Measurements from ENCODE around the gene TCEANC2. TPM values are rescaled to one million over a fixed set of nuclear protein-coding genes. Genes with fewer than 3 reads are reported as not detected.

The TCEANC2 gene
- total RNA-seq, 4 donors from 2014 or later = 1.4 to 7.1 (median 5.7) TPM

DNA sequence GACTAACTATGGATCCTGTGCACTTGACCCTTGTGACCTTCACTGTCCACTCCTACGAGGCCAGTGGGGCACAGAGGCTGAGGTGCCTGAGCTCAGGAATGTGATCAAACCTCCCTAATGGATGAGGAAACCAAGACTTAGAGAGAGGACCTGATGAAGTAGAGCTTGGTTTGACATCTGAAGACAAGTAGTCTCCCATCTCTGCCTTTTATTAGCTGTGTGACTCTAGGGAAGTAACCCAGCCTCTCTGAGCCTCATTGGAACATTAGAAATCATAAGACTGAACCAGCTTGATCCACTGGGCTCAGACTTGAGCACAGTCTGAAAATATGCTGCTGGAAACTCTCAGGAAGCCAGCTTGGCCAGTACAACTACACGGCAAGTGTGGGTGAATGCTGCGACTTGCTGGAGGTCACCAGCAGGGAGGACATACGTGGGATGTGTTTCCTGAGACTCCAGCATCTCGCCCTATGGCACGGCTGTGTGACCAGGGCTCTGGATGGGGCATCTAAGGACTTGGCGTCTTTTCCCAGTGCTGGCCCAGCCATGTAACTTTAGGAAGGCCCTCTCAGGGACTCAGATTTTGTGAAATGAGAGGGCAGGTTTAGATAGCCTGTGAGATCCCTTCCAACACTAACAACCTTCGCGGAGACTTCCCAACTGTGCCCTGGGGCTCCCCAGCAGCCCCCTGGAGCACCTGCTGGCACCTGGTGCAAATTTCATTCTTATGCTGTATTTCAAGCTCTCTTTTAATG lies 88.9 kb downstream of the TCEANC2 start:
- TF ChIP-seq EP300 (IDR thresholded peaks at IDR 0.05; ENCODE audit: low read depth) (no peak), POLR2A (IDR thresholded peaks at IDR 0.05) (no peak), CTCF (IDR thresholded peaks at IDR 0.05) (no peak), POLR2AphosphoS5 (IDR thresholded peaks at IDR 0.05) (no peak)
- no peak overlapping the region for H3K4me3 ChIP-seq
- in situ Hi-C loops (cut with MboI; ENCODE audit: low pct_ligation_motif_present in 1 of 4, low pct_unique_long_range_greater_than_20kb in 1 of 4, low sequenced_read_pairs in 3 of 4) (no loop called here), intact Hi-C loops (cut with DNase I; ENCODE audit: low total_unique reads) (no loop called here)
- no peaks in the 10 kb centered on the region for H3K36me3 ChIP-seq
- H3K4me1 ChIP-seq = no peaks in the 10 kb centered on the region
- H3K27me3 ChIP-seq = no peaks in the 10 kb centered on the region
- H3K27ac ChIP-seq = no peak overlapping the region
- no peaks in the 10 kb centered on the region for H3K9me3 ChIP-seq
- DNase-seq = no peak
- 64% methylated on average over 7 of the region's 9 CpGs; no CpG with 5 or more reads in 1 of the 2 donors for WGBS, 2 donors (ENCODE audit: low coverage in 1 of 2)

GRCh38 chr1:54144366-54144765 lies 91.0 kb downstream of the TCEANC2 start:
- Histone ChIP-seq H3K36me3 (no peaks in the 10 kb centered on the region), H3K4me3 (no peak overlapping the region), H3K9me3 (no peaks in the 10 kb centered on the region), H3K27ac (no peak overlapping the region), H3K27me3 (no peaks in the 10 kb centered on the region), H3K4me1 (no peaks in the 10 kb centered on the region)
- no peak for DNase-seq
- no peak for TF ChIP-seq POLR2AphosphoS5 (IDR thresholded peaks at IDR 0.05)
- no peak for TF ChIP-seq POLR2A (IDR thresholded peaks at IDR 0.05)
- TF ChIP-seq CTCF (IDR thresholded peaks at IDR 0.05) = no peak
- TF ChIP-seq EP300 (IDR thresholded peaks at IDR 0.05; ENCODE audit: low read depth) = no peak
- 93% methylated on average over 11 of the region's 11 CpGs; no CpG with 5 or more reads in 1 of the 2 donors for WGBS, 2 donors (ENCODE audit: low coverage in 1 of 2)
- intact Hi-C loops (cut with DNase I; ENCODE audit: low total_unique reads) = no loop called here
- in situ Hi-C loops (cut with MboI; ENCODE audit: low pct_ligation_motif_present in 1 of 4, low pct_unique_long_range_greater_than_20kb in 1 of 4, low sequenced_read_pairs in 3 of 4) = no loop called here

DNA sequence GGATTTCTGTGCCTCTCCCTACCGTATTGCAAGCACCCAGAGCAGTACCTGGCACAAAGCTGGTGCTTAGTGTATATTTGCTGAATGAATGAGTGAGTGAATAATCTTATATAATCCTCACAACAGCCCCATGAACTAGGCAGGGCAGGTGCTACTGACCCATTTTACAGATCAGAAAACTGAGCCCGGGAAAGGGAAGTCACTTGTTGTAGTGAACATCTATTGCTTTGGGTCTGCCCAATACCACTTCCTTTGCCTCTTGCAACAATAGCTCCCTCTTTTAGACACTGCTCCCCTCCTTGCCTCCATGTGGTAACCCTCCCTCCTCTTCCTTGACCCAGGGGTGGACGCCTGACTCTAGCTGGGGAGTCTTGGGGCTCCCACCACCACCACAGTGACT lies 96.3 kb downstream of the TCEANC2 start:
- Histone ChIP-seq H3K27ac (no peak overlapping the region), H3K27me3 (no peaks in the 10 kb centered on the region), H3K9me3 (no peaks in the 10 kb centered on the region), H3K36me3 (no peaks in the 10 kb centered on the region), H3K4me1 (peaks cover 0 to 8% (median 3%) of the 10 kb centered on the region in 4 donors), H3K4me3 (no peak overlapping the region)
- TF ChIP-seq POLR2A (IDR thresholded peaks at IDR 0.05) (no peak), POLR2AphosphoS5 (IDR thresholded peaks at IDR 0.05) (no peak), EP300 (IDR thresholded peaks at IDR 0.05; ENCODE audit: low read depth) (no peak), CTCF (IDR thresholded peaks at IDR 0.05) (no peak)
- DNase-seq = no peak
- intact Hi-C loops (cut with DNase I; ENCODE audit: low total_unique reads) = no loop called here
- WGBS, 2 donors (ENCODE audit: low coverage in 1 of 2) = 76 to 87% methylated on average over 3 of the region's 3 CpGs
- in situ Hi-C loops (cut with MboI; ENCODE audit: low pct_ligation_motif_present in 1 of 4, low pct_unique_long_range_greater_than_20kb in 1 of 4, low sequenced_read_pairs in 3 of 4) = no loop called here

DNA sequence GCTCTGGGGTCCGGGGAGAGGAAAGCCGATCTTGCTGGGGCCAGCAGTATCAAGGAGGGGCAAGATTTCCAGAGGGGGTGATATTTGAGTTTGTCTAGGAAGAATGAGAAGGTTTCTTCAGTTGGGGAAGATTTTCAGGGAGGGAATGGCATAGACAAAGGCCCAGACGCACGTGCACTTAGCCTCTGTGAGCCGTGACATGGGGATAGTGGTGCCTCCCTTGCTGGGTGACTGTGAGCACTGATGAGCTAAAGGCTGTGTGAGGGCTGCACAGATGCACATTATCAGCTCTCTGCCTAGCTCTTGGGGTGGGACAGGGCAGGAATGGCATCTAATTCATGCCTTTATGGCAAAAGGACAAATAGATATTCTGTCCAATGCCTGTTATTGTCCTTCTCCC lies 97.6 kb downstream of the TCEANC2 start:
- no peaks in the 10 kb centered on the region for H3K27me3 ChIP-seq
- peaks cover 0 to 8% (median 3%) of the 10 kb centered on the region in 4 donors for H3K4me1 ChIP-seq
- in situ Hi-C loops (cut with MboI; ENCODE audit: low pct_ligation_motif_present in 1 of 4, low pct_unique_long_range_greater_than_20kb in 1 of 4, low sequenced_read_pairs in 3 of 4) = no loop called here
- no peak overlapping the region for H3K4me3 ChIP-seq
- no peak for DNase-seq
- 74 to 89% methylated on average over 3 to 5 of the region's 5 CpGs for WGBS, 2 donors (ENCODE audit: low coverage in 1 of 2)
- intact Hi-C loops (cut with DNase I; ENCODE audit: low total_unique reads) = no loop called here
- H3K9me3 ChIP-seq = no peaks in the 10 kb centered on the region
- H3K27ac ChIP-seq = no peak overlapping the region
- no peaks in the 10 kb centered on the region for H3K36me3 ChIP-seq
- TF ChIP-seq EP300 (IDR thresholded peaks at IDR 0.05; ENCODE audit: low read depth) (no peak), POLR2AphosphoS5 (IDR thresholded peaks at IDR 0.05) (no peak), POLR2A (IDR thresholded peaks at IDR 0.05) (no peak), CTCF (IDR thresholded peaks at IDR 0.05) (no peak)

Measured in transverse colon (tissue), 4 donors.